ENCODE results near the gene NHERF1.
A peak's percentile ranks its signal among the peaks of the same experiment; 100 is the strongest.

NHERF1 gene

GRCh38 chr17:74758848-74759168 lies 10.4 kb downstream of the NHERF1 start:
- TF ChIP-seq, protein P1, sequence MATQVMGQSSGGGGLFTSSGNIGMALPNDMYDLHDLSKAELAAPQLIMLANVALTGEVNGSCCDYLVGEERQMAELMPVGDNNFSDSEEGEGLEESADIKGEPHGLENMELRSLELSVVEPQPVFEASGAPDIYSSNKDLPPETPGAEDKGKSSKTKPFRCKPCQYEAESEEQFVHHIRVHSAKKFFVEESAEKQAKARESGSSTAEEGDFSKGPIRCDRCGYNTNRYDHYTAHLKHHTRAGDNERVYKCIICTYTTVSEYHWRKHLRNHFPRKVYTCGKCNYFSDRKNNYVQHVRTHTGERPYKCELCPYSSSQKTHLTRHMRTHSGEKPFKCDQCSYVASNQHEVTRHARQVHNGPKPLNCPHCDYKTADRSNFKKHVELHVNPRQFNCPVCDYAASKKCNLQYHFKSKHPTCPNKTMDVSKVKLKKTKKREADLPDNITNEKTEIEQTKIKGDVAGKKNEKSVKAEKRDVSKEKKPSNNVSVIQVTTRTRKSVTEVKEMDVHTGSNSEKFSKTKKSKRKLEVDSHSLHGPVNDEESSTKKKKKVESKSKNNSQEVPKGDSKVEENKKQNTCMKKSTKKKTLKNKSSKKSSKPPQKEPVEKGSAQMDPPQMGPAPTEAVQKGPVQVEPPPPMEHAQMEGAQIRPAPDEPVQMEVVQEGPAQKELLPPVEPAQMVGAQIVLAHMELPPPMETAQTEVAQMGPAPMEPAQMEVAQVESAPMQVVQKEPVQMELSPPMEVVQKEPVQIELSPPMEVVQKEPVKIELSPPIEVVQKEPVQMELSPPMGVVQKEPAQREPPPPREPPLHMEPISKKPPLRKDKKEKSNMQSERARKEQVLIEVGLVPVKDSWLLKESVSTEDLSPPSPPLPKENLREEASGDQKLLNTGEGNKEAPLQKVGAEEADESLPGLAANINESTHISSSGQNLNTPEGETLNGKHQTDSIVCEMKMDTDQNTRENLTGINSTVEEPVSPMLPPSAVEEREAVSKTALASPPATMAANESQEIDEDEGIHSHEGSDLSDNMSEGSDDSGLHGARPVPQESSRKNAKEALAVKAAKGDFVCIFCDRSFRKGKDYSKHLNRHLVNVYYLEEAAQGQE (IDR thresholded peaks at IDR 0.05; ENCODE audit: insufficient read depth in 1 of 2, low read depth in 2 of 2, low read length in 2 of 2), result no peak
- TF ChIP-seq TAF1 (IDR thresholded peaks at IDR 0.05; ENCODE audit: borderline replicate concordance, insufficient read depth, low read length) (no peak), SIN3A (IDR thresholded peaks at IDR 0.05; ENCODE audit: borderline replicate concordance, insufficient read depth, low read length) (no peak), FOXP2 (optimal IDR thresholded peaks at IDR 0.05; ENCODE audit: borderline replicate concordance, extremely low read depth, extremely low read length, insufficient read depth) (no peak), POLR2AphosphoS5 (IDR thresholded peaks at IDR 0.05; ENCODE audit: low read depth, low read length) (no peak)

- TF ChIP-seq FOXP2 (optimal IDR thresholded peaks at IDR 0.05; ENCODE audit: borderline replicate concordance, extremely low read depth, extremely low read length, insufficient read depth) (no peak), SIN3A (IDR thresholded peaks at IDR 0.05; ENCODE audit: borderline replicate concordance, insufficient read depth, low read length) (no peak), TAF1 (IDR thresholded peaks at IDR 0.05; ENCODE audit: borderline replicate concordance, insufficient read depth, low read length) (no peak), POLR2AphosphoS5 (IDR thresholded peaks at IDR 0.05; ENCODE audit: low read depth, low read length) (no peak)
- TF ChIP-seq, protein P1 (IDR thresholded peaks at IDR 0.05; ENCODE audit: insufficient read depth in 1 of 2, low read depth in 2 of 2, low read length in 2 of 2), result no peak
These were observed 10.9 kb downstream of the NHERF1 start for GRCh38 chr17:74759243-74759801.

GRCh38 chr17:74759941-74760340 lies 11.5 kb downstream of the NHERF1 start:
- no peak for TF ChIP-seq TAF1 (IDR thresholded peaks at IDR 0.05; ENCODE audit: borderline replicate concordance, insufficient read depth, low read length)
- no peak for TF ChIP-seq FOXP2 (optimal IDR thresholded peaks at IDR 0.05; ENCODE audit: borderline replicate concordance, extremely low read depth, extremely low read length, insufficient read depth)
- TF ChIP-seq, protein P1 (IDR thresholded peaks at IDR 0.05; ENCODE audit: insufficient read depth in 1 of 2, low read depth in 2 of 2, low read length in 2 of 2), result no peak
- no peak for TF ChIP-seq POLR2AphosphoS5 (IDR thresholded peaks at IDR 0.05; ENCODE audit: low read depth, low read length)
- no peak for TF ChIP-seq SIN3A (IDR thresholded peaks at IDR 0.05; ENCODE audit: borderline replicate concordance, insufficient read depth, low read length)

GRCh38 chr17:74760404-74761105 lies 12.1 kb downstream of the NHERF1 start:
- TF ChIP-seq, protein P1 (IDR thresholded peaks at IDR 0.05; ENCODE audit: insufficient read depth in 1 of 2, low read depth in 2 of 2, low read length in 2 of 2), result peak; percentile 70 to 85; a peak in 3 of 4 replicates
- no peak for TF ChIP-seq POLR2AphosphoS5 (IDR thresholded peaks at IDR 0.05; ENCODE audit: low read depth, low read length)
